ENCODE data around the gene MACF1.

- TF ChIP-seq POLR2A (IDR thresholded peaks at IDR 0.05) (no peak), CTCF (IDR thresholded peaks at IDR 0.05 in 8 of 11, conservative IDR thresholded peaks at IDR 0.05 in 3 of 11) (no peak), POLR2AphosphoS5 (IDR thresholded peaks at IDR 0.05) (no peak)
These were observed 182.5 kb downstream of the MACF1 start for GRCh38 chr1:39386997-39387396.

All from spleen (tissue), 7 donors.